Stimulated activated CD8-positive, alpha-beta memory T cell treated with anti-CD3 and anti-CD28 coated beads, Interleukin-12 subunit alpha, Interleukin-12 subunit beta, amount 100 ng/mL, for 1 hour (primary cell): Measurements from ENCODE around the gene RBPJL.

Source experiments
- DNase-seq: peaks from one replicate; pipeline ENCODE4 v3.0.0-alpha.2; 2020; ENCODE audit warnings: low read depth

RBPJL gene, protein sequence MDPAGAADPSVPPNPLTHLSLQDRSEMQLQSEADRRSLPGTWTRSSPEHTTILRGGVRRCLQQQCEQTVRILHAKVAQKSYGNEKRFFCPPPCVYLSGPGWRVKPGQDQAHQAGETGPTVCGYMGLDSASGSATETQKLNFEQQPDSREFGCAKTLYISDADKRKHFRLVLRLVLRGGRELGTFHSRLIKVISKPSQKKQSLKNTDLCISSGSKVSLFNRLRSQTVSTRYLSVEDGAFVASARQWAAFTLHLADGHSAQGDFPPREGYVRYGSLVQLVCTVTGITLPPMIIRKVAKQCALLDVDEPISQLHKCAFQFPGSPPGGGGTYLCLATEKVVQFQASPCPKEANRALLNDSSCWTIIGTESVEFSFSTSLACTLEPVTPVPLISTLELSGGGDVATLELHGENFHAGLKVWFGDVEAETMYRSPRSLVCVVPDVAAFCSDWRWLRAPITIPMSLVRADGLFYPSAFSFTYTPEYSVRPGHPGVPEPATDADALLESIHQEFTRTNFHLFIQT

DNA sequence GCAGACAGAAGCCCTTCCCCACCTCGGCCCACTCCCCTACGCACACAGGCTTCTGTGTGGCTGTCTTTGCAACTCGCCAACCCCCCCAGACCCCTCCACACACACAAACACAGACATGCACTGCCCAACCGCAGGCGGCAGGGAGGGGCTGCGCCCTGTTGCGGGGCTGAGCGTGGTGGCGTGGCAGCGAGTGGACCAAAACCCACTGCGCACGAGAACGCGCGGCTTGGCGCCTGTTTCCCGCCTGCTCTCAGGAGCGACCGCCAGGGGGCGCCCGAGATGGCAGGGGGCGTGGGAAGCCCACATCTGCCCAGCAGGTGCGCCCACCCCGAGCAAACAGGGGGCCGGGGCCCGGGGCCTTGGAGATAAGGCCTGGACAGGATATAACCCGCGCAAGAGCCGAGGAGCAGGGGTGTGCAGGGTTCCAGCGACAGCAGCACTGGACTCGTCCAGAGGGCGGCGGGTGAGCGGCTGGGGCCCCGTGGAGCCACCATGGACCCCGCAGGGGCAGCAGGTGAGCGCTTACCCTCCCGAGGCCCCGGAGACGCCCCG lies at the start of gene RBPJL:
RBPJL (plus strand) TSS at position 410 of the 552 bp plus-strand sequence; CDS start at position 493, 83 bp downstream.
- no peak for DNase-seq

DNA sequence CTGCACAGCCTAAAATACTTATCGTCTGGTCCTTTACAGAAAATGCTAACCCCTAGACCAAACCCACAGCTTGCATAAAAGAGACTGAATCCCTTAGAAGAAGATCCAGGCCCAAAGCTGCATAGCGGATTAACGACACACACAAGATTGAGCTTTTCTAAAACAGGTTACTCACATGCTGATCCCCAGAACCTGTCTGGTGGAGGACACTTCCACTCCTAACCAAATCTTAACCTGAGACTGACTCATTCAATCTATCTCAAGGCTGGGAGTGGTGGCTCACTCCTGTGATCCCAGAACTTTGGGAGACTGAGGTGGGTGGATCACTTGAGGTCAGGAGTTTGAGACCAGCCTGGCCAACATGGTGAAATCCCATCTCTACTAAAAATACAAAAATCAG lies 49.5 kb upstream of the RBPJL start:
- no peak for DNase-seq

DNA sequence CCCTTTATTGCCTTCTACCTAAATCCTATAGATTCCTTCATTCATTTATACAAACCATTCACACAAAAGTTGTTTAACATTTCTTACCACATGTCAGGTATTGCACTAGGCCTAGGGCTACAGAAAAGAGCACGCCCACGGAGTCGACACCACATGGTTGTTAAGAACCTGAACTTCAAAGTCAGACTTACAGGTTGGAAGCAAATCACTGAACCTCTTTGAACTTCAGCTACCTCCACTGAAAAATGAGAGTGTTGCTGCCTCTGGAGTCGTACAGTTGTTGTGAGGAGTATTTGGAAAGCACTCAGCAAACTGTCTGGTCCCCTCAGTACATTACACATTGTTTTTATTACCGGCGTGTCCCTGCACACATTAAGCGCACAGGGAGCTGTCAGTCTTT lies 48.9 kb upstream of the RBPJL start:
- DNase-seq: no peak

DNA sequence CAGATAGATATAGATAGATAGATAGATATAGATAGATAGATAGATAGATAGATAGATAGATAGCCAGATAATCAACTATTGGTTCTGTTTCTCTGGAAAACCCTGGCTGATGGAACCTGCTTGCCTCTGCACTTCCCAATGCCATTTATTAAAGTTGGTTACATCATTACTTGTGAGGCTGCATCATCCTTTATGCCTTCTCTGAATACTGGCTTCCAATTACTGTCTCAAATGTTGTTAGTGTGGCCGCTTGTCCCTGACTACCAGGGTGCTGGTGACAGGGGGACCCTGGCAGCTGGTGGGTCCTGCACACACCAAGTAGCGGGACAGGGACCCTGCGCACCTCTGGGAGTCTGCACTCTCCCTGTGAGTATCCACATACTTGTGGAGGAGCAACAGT lies 48.4 kb upstream of the RBPJL start:
- DNase-seq: no peak

DNA sequence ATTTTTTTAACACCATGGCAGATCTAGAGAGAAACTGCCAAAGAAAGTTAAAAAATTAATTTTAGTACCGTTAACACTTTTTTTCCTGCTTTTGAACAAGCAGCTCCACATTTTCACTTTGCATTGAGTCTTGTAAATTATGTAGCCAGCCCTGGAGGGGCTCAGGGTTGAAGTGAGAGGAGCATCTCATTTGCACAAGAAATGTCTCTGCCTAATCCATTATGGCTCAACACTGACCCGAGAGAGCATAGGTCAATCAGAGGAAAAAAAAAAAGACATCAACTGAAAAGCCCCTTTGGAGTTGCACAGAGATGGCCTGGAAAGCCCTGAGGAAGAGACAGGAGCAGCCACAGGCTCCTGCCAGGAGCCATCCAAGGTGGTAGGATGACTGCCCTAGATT lies 48.0 kb upstream of the RBPJL start:
- DNase-seq: no peak

DNA sequence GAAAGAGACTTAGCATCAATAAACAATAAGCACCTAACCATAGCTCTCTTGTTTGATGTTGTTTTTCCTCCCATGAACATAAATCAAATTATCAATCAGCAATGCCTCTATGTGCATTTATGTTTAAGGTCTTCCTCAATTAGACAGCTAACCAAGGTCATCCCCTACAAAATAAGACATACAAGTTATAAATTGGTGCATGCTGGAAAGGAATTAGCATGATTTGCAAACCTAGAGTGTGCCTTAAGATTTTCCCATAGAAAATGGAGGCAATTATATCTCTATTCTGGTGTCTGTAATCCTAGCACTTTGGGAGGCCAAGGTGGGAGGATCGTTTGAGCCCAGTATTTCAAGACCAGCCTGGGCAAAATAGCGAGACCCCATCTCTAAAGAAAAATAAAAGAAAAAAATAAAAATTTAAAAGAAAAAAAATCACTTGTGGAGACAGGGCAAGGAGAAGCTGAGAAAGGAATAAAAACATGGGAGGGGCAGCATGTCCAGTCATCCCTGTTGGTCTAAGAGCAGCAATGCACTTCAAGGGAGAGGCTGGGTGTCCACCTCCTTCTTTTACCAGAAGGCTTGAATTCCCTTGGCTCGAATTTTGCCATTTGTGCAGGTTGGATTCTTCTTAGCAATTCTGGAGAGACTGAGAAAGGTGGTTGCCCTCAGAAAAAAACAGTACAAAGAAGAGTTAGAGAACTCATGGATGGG lies 42.9 kb upstream of the RBPJL start:
- DNase-seq: no peak

DNA sequence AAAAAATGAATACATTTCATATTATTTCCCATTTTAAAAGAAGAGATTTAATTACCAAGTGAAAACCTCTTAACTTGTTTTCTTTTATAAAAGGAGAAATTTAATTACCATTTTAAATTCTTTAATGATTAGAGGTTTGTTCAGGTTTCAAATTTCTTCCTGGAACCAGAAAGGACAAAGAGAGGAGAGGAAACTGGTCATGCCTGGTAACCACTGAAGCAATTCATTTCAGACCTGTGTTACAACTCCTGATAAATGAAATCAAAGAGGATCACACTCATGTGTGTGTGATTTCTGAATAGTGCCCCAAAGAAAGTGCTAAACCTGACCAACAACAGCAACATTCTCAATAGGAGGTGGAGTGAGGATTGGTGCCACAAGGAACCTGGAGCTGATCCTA lies 39.7 kb upstream of the RBPJL start:
- no peak for DNase-seq

DNA sequence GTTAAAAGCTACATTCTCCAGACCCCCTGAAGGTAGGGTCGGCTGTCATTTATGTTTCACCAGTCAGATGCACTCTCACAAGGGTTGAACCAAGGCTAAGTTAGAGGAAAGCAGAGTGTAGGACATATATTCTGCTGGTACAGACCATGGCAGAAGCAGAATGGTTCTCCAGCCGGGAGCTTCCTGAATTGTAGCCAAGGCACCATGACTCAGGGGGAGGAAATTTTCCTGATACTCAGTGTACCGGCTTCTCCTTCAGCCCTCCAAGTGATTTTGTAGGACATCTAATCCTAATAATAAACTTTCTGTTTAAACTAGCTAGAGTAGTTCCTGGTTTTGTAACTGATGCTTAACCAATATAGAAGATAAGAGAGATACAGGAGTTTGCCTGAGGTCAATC lies 38.1 kb upstream of the RBPJL start:
- no peak for DNase-seq

DNA sequence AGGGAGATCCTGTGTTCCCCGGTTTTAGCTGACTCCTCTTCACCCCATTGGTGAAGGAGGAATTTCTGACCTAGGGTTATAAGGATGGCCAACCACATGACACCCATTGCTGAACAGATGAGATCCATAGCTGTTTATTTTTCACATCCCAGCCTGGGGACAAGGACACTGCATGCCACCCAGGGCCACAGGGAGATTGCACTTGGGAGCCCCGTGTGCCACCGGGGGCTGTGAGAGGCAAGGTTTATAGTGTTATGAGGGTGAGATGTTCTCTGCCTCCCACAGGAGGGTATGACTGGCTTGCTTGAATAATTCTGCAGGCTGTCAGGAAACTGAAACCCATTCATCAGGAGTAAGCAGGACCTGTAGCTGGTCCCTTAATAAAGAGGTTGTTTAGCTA lies 37.6 kb upstream of the RBPJL start:
- DNase-seq: no peak

DNA sequence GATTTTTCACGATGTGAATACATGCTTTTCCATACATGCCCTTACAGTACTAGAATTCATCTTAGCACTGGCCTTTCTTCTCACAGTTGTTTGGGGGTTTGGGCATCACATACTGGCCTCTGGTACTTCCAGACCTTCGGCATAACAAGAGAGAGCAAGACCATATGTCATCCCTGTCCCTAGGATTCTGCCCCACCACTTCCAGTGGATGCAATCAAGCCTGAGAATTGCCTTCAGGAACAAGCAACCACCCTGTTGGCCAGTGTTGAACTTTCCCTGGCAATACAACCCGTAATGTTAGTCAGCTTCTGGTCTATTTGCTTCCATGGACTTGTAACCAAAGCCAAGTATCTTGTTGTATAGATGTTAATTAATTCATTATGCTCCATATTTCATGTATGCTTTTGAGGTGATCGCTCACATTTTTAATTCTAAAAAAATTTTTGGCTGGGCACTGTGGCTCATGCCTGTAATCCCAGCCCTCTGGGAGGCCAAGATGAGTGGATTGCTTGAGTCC lies 36.8 kb upstream of the RBPJL start:
- no peak for DNase-seq

DNA sequence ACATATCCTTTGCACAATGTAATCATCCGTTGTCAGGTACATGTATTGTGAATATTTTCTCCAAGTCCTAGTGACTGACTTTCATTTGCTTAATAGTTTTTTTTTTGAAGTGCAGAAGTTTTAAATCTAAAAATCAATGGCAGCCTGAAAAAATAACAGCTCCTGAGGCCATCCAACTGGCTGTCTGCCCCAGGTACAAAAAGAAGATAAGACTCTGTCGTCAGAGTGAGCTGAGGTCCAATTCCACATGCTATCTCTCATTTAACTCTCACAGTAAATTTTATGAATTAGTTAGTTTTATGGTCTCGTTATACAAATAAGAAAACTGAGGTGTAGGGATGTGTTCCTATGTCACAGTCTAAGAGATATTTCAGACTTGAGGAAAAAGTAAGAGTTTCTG lies 31.3 kb upstream of the RBPJL start:
- no peak for DNase-seq

DNA sequence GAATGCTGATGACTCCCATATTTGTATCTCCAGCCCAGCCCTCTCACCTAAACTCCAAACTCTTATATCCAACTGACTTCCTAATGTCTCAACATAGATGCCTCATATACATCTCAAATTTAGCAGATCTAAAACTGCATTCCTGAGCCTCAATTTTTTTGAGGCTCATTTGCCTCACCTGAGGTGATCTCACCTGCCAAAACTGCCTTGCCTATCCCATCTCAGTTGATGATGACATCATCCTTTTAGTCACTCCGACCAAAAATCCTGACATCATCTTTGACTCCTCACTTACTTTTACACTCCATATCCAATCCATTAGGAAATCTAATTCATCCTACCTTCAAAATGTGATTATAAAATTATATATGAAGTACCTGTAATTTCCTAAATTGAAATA lies 26.6 kb upstream of the RBPJL start:
- DNase-seq: no peak

DNA sequence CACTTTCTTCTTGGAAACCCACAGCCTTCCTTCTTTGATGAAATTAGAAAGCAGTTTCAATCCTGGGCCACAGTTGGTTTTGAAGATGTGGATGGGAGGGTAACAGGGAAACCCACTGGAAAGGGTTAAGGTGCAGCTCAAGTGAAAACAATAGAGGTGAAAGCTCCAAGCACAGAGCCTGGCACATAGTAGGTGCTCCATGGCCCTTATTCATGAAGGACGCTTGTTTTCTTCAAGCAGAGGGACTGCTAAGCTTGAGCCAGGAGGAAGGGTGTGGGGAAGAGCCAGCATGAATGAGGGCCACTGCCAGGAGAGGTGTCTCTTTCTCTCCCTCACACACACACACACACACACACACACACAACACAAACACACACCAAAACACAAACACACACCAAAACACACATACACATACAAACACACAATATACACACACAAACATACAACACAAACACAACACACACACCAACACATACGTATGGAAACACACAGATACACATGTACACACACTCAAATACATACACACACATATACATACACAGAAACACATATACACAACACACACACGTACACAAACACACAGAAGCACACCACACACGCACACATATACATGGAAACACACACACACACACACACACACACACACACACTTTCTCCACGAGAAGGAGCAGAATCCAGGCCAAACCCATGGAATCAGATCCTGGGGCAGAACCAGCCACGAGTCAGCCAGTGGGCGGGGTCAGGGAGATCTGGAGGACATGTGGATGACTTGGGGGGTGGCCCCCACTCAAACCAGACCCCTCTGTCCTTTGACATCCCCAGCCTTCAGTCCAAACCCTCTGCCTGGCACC lies 23.7 kb upstream of the RBPJL start:
- no peak for DNase-seq

DNA sequence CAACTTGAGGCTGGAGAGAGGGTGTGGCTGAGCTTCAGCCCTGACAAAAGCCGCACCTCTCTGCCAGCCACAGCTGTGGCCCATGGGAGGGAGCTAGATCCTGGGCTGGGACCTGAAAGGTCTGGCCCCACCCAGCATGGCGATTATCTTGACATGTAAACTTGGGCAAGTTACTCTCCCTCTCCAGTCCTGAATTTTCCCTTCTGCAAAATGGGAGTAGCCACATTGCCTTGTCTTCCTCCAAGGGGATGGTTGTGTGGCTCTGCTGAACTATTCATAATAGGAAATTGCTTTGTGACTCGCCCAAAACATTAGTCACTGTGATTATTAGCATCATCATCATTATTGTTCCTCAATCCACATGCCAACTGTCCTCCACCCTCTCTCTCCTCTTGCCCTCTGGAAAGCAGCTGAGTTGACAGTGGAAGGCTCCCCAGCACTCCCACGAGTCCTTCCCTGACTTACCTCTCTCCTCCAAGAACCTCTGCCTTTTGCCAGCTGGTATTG lies 23.0 kb upstream of the RBPJL start:
- no peak for DNase-seq

DNA sequence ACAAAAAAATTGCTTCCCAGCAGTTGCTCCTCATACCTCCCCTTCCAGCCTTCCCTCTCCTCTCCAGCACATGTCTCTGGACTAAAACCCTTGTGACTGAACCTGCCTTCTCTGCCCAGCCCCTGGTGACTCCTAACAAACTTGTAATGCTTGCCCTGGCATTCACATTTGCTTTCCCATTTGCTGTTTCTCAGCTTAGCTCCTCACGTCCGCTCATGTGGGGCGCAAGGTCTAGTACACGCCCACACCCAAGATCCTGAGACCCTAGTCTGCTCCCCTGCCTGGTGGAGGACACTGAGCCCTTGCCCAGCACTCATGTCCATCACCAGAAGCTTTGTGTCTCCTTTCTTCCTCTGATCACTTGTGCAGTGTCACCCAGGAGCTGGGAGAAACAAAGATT lies 18.3 kb upstream of the RBPJL start:
- no peak for DNase-seq

DNA sequence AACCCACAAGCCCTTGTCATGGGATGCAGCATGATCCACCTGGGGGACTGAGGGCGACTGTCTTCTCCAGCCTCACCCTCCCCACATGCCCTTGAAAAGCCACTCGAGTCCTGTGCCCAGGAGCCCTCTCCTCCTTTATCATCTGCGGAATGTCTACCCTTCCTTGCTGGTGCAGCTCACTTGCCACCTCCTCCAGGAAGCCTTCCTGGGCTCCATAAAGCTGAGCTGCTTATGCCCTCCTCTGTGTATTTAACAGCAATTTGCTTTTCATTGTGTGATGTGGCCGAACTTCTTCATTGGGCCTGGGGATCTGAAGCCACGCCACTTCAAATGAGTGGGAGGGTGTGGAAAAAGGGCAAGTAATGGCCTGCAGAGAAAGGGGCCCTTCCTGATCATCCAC lies 17.8 kb upstream of the RBPJL start:
- no peak for DNase-seq

DNA sequence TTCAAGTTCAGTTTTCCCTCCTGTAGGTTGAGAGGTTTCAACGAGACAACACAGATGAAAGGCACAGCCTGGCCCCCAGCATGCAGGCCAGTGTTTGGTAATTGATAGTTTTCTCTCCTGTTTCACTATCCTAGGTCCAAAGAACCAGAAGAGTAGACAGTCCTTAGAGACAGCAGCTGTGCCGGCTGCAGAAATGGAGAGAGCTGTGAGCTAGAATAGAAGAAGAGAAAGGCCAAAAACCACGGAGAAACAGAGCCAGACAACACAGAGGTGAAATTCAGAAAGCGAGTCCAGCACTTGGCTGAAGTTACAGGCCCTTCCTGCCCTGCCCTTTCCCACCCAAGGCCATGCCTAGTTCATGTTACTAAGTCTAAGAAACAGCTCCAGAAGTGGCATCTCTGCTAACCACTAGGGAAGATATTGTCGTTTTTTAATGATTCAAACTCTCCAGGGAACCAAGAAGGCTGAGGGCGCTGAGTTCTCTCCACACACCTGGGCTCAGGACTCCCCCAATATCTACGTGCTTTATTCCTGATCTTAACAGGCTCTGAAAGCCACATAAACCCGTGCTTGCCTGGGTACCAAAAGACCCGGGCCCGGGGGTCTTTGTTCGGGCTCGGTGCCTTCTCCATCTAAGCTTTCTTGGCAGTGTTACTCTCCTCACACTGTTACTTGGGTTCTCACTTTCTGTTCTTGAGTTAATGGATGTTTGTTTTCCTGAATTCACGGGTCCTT lies 16.5 kb upstream of the RBPJL start:
- DNase-seq: no peak

DNA sequence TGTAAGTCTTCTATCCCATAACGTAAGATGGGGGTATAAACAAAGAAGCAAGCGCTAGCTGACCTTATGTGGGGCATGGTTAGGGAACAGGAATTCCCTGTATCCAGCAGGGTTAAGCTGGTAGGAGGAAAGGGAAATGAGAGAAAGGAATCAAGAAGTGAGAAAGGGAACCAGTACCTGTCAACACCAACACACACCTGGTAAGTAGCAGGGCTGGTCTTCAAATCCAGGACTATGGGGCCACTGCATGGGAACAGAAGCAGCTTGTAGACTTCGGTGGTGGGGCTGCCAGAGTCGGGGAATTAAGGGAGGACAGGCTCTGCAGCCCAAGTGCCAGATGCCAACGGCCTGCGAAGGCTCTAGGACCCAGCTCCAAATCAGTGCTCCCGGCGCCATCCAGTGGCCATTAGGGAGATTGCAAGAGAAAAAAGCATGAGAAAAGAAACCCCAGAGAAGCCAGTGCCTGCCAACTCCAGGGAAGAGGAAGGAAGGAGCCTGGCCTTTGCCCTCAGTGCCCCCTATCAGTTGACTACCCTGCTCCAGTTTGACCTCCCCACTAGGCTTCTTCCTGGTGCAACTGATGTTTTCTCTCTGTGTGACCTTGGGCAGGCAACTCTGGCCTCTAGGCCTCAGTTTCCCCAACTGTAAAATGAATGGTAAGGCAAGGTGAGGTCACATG lies 15.8 kb upstream of the RBPJL start:
- peak; percentile 49 for DNase-seq

DNA sequence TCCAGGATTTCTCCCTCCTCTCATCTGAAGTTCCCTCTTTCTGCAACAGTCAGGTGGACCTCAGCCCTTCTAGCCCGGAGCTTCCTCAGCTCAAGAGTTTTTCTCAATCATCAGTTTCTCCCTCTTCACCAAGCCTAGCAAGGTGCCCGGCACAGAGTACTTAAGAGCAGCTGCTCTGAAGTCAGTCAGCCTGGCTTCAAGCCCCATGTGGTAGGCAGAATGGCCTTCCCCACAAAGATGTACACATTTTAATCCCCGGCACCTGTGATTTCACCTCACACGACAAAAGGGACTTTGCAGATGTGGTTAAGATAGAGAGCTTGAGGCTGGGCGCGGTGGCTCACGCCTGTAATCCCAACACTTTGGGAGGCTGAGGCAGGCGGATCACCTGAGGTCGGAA lies 15.1 kb upstream of the RBPJL start:
- no peak for DNase-seq

DNA sequence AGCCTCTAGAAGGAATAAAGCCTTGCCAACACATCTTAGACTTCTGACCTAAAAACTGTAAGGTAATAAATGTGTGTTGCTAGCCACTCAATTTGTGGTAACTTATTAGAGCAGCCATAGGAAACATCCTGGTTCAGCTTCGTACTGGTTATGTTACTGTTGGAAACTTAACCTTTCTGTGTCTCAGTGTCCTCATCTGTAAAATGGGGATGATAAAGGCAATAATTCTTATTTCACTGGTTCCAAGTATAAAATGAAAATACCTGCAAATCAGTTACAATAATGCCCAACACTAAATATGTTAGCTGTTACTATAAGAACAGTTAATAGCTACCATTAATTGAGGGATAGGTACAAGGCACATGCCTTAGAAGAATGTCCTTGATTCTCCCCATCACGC lies 14.3 kb upstream of the RBPJL start:
- DNase-seq: no peak
